Forelimb muscle (tissue), 1 donor: ENCODE data around the gene ARHGEF5. TPM values are rescaled to one million over a fixed set of nuclear protein-coding genes. Genes with fewer than 3 reads are reported as not detected.
A peak's percentile ranks its signal among the peaks of the same experiment; 100 is the strongest.
"Not testable (repeated sequence)": the region's sequence is repeated elsewhere in the genome, so short reads cannot be mapped to it uniquely, and the experiment has no call there.

Experiments
- DNase-seq: peaks from one replicate; pipeline ENCODE4 v3.0.0-alpha.2; 2013; ENCODE audit warnings: low read depth
- polyA plus RNA-seq: library from polyadenylated mRNA; unstranded; fragments of 120-200 nt; gene quantifications from one replicate; pipeline ENCODE4 v1.2.1, GENCODE V29; 2013; ENCODE audit not compliant: insufficient read length

ARHGEF5 gene
- polyA plus RNA-seq, 1 donor = 2.5 TPM

GRCh38 chr7:144384071-144384470, 28.9 kb downstream of the ARHGEF5 start:
- no peak for DNase-seq

GRCh38 chr7:144384555-144385245, 29.5 kb downstream of the ARHGEF5 start:
- no peak for DNase-seq

GRCh38 chr7:144386741-144387140, 31.5 kb downstream of the ARHGEF5 start:
- DNase-seq = no peak

GRCh38 chr7:144388950-144389349, 33.7 kb downstream of the ARHGEF5 start:
- no peak for DNase-seq

- no peak for DNase-seq
Measured at GRCh38 chr7:144390481-144390880, 35.3 kb downstream of the ARHGEF5 start.

GRCh38 chr7:144391014-144391413, 35.8 kb downstream of the ARHGEF5 start:
- DNase-seq = no peak

- peak; percentile 51 for DNase-seq
Measured at GRCh38 chr7:144391823-144392255, 36.6 kb downstream of the ARHGEF5 start.

- DNase-seq = no peak
Measured at GRCh38 chr7:144397086-144397485, 41.9 kb downstream of the ARHGEF5 start.

- no peak for DNase-seq
Measured at GRCh38 chr7:144398291-144398690, 43.1 kb downstream of the ARHGEF5 start.

- no peak for DNase-seq
Measured at GRCh38 chr7:144398911-144399310, 43.7 kb downstream of the ARHGEF5 start.

- no peak for DNase-seq
Measured at GRCh38 chr7:144399946-144400345, 44.7 kb downstream of the ARHGEF5 start.

- no peak for DNase-seq
Measured at GRCh38 chr7:144401490-144401889, 46.3 kb downstream of the ARHGEF5 start.

GRCh38 chr7:144403102-144403501, 47.9 kb downstream of the ARHGEF5 start:
- DNase-seq = no peak

- DNase-seq = no peak
Measured at GRCh38 chr7:144403649-144404061, 48.5 kb downstream of the ARHGEF5 start, which contains the start of gene NOBOX. Gene NOBOX (minus strand): TSS chr7:144403693.

- DNase-seq = no peak
Measured at GRCh38 chr7:144404946-144405345, 49.7 kb downstream of the ARHGEF5 start.

- no peak for DNase-seq
Measured at GRCh38 chr7:144407266-144407931, 52.2 kb downstream of the ARHGEF5 start.

GRCh38 chr7:144408121-144408520, 52.9 kb downstream of the ARHGEF5 start:
- no peak for DNase-seq

- DNase-seq = no peak
Measured at GRCh38 chr7:144410441-144410840, 55.2 kb downstream of the ARHGEF5 start.

- DNase-seq = no peak
Measured at GRCh38 chr7:144414815-144415214, 59.6 kb downstream of the ARHGEF5 start.

- no peak for DNase-seq
Measured at GRCh38 chr7:144415858-144416257, 60.7 kb downstream of the ARHGEF5 start.

GRCh38 chr7:144416341-144416740, 61.1 kb downstream of the ARHGEF5 start:
- DNase-seq = no peak

- not testable (repeated sequence) for DNase-seq
Measured at GRCh38 chr7:144418931-144419330, 63.7 kb downstream of the ARHGEF5 start.

GRCh38 chr7:144427539-144427938, 72.3 kb downstream of the ARHGEF5 start:
- DNase-seq = not testable (repeated sequence)
